Stimulated activated naive CD8-positive, alpha-beta T cell treated with anti-CD3 and anti-CD28 coated beads, Interleukin-15, Interleukin-2, amounts not matched to agents 100 U/mL and 50 U/mL, for 24 hours (primary cell): ENCODE data around the gene HDAC10.

Experiments
- ATAC-seq: fragments of 150-1000 bp; cut with Tn5 transposase; one replicate; pipeline ENCODE4 v1.10.0; 2021
- DNase-seq: peaks from one replicate; pipeline ENCODE4 v3.0.0; 2021

HDAC10 gene

DNA sequence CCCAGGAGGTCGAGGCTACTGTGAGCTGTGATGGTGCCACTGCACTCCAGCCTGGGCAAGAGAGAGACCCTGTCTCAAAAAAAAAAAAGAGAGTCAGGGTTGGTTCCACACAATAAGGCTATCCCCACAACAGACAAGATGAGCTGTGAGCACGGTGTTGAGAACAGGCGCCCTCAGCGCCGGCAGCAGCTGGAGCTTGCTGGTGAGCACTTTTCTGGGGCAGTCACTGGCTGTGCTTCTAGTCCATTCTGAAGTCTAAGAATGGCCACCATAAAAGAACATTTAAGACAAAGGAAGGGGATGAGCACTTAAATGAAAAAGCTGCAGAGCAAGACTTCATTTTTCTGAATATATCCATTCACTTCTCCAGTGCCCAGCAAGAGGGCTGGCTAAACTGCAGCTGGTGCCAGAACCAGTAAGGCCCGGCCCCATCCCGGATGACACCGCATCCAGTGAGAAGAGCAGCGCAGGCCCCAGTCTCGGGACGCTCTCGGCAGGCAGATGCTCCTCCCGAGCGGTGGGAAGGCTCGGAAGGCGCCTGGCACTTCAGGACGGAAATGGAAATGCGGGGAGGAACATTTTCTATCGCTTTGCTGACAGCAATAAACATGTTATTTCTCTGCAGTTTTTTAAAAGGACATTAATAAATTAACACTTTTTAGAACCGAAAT, 18.4 kb downstream of the HDAC10 start:
- ATAC-seq (no peak), DNase-seq (no peak)

DNA sequence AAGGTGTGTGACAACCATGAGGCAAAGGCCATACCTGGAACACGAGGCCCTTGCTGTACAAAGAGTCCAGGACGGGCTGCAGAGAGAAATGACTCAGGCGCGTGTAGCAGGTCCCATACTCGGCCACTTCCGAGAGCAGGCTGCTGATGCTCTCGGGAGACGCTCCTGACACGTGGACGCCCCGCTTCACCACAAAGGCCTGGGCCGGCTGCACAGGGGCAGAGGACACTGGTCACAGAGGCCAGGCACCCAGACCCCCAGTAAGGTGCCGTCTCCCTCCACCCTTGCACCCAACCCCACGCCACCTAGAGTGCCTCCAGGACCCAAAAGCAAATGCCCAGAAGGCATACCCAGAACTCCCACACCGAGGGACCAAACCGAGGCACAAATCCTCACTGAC, 21.7 kb downstream of the HDAC10 start:
- no peak for DNase-seq

DNA sequence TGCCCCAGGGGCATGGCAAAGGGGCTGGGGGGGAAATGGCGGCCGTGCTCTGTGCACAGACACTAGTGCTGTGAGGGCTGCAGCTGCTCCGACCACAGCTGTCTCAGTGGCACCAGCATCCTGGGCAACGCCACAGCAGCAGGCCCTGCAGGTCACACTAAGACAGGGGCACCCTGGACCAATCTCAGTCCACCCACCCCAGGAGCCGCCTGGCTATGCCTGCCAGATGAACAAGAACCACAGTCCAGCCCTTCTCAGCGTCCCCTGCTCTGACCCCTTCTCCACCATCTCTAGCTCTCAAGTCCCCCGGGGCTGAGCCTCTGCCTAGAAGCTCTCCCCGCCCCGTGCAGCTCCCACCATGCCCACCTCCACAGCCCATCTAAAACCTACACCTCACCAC, 22.7 kb downstream of the HDAC10 start:
- ATAC-seq: no peak
- DNase-seq: no peak

More for the DNA sequence above, 21.7 kb downstream of the HDAC10 start:
- ATAC-seq: no peak

DNA sequence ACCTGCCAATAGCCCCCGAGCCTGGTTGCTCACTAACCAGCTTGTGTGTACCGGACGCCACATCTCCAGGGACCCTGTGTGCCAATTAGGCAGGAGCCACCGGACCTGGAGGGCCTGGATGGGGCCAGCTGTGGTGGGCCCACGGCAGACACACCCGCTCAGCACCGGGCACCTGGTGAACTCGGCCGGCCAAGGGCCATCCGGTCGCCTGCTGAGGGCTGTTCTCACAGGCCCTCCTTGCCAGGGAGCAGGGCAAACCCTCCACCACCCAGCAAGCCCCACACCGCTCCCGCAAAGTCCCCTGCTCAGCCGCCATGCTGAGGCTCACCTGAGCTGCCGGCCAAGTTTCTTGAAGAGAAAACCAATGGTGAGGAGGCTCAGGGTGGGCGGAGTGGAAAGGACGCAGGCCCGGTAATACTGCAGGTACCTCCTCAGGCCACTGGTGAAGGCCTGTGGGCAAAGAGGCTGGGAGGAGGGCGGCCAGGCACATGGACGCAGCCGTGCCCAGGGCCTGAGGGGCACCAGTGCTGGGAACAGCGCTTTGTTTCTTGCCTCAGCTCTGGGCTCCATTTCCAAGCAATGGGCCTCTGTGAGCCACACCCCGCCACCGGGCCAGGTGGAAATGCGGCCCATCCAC, 23.4 kb downstream of the HDAC10 start:
- no peak for ATAC-seq
- no peak for DNase-seq

DNA sequence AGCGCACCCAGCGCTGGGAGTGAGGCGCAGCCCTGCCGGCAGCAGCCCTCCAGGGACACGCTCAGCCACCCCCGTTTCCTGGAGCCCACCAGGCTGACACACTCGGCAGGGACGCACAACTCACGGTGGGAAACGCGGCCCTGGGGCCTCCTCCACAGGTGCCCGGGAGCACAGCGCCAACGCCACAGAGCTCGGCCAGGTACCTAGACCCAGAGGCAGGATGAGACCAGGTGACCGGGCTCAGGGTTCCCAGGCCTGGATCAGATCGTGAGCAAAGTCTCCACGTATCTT, 24.2 kb downstream of the HDAC10 start:
- ATAC-seq (no peak), DNase-seq (no peak)

DNA sequence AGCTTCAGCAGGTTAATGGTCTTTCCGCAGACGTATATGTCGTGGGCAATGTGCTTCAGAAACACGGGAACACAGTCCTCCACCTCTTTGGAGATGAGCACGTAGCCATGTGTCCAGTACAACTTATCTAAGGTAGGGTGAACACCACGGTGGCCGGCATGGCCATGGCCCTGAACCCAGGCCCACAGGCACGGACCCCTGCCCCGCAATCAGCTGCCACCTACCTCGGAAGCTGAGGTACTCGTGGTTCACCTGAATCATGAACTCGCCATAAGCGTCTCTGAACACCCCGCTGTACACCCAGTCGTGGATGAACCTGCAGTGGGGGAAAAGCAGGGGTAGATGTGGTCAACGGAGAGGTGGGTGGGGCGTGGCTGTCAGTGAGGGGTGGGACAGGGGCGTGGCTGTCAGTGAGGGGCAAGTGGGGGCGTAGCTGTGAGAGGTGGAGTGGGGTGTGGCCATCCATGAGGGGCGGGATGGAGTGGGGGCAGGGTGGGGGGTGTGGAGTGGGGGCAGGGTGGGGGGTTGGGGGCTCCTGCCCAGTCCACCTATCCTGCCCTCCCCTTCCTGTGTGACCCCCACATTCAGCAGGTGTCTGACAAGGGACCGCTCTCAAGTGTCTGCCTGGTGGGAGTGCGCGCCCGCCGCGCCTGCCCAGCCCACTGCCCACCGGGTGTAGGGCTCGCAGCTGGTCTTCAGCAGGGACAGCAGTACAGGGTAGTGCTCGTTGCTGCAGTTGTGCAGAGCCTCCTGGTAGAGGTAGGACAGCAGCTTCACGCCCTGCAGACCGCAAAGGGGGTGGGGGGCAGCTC, 24.8 kb downstream of the HDAC10 start:
- ATAC-seq: no peak
- DNase-seq: no peak

DNA sequence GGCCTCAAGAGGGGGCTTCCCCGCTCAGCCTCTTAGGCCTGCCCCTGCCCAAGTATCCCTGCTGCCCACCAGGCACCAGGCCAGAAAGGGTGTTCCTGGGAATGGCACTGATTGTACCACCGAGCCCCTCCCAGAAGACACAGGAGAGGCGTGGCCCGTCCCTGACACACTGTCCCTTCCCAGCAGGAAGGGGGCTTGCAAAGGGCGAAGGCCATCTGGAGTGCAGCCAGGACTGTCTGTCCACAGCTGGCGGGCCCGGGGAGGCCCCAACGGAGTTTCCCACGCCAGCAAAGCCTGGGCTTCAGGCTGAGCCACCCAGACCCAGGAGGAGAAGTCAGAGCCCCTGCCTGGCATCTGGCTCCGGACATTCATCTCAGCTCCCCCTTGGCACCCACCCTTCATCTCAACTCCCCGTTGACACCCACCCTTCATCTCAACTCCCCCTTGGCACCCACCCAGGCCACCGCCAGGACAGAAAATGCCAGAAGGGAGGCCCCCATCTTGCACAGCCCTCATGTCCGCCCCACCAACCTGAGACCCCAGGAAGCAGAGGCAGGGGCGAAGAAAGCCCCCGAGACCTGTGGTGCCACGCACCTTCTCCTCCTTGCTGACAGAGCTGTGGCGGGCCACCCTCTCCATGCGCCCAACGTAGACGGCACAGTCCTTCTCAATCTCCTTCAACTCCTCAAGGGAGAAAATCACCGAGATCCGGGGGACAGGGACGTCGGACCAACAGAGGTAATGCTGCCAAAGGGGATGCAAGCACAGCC, 25.7 kb downstream of the HDAC10 start:
- DNase-seq (no peak), ATAC-seq (no peak)

DNA sequence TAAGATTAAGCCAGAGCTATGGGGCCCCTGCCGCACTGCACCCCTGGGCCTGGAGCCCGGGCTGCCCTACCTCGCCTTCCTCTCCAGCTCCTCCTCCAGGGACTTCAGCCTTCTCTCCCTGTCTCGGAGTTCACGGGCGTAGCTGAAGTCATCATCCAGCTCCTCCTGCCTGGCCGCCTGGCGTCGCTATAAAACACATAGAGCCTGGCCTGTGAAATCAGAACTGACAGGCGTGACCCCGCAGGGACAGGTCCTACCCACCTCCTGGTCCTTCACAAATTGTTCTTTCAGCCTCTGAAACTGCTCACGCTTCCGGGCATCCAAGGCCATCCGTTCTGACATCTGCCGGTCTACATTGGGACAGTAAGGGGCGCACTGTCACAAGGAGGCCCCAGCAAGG, 27.0 kb downstream of the HDAC10 start:
- ATAC-seq: no peak
- DNase-seq: no peak

DNA sequence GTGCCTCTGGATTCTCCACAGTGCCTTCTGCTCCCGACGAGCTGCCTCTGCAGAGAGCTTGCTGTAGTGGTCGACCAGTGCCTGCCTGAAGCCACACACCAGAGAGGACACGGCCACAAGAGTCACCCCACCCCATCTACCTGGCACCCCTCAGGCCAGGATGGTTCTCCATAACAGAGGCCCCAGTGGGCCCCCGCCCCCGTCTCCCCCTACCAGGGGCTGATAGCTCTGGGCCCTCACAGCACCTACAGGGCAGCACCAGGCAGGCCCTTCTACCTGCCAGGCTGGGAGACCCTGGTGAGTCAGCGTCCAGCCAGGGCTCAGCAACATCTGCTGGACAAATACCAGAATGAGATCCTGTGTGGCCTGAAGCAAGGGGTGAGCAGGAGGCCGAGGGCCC, 28.6 kb downstream of the HDAC10 start:
- DNase-seq: no peak

DNA sequence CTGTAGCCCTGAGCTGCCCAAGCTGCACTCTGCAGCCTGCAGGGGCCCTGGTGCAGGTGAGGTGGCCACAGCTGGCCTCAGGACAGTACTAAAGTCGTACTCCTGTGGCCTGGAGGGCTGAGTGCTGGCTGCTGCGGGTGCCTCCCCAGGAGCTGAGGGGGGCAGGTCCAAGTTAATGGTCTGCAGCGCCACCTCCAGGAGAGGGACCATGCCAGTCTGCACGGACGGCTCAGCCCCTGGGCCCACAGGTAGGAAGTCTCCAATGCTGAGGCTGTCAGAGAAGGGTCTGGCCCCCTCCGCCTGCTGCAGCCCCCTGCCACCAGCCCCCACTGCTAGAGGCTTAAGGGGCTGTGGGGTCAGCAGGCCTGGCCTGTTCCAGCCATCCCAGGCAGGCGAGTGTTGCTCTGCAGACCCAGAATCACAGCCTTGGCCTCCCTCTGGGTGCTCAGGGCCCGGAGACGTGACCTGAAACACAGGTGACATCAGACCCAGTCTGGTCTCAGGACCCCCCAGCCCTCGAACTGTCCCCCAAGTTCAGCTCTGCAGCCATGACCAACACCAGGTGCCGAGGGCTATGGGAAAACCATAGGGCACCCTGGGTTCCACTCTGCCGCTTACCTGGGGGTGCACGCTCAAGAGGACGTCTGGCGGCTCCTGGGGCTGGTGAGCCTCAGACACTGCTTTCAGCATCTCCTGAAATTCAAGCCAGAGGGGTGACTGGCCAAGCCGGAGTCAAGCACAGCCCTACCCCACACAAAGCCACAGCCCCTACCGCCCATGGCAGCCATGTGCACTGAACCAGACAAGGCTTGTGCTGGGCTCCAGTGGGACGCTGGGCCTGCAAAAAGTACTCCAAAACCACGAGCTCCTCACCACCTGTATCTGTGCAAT, 29.4 kb downstream of the HDAC10 start:
- no peak for ATAC-seq
- DNase-seq: no peak

More for the DNA sequence above, 28.6 kb downstream of the HDAC10 start:
- ATAC-seq: no peak

DNA sequence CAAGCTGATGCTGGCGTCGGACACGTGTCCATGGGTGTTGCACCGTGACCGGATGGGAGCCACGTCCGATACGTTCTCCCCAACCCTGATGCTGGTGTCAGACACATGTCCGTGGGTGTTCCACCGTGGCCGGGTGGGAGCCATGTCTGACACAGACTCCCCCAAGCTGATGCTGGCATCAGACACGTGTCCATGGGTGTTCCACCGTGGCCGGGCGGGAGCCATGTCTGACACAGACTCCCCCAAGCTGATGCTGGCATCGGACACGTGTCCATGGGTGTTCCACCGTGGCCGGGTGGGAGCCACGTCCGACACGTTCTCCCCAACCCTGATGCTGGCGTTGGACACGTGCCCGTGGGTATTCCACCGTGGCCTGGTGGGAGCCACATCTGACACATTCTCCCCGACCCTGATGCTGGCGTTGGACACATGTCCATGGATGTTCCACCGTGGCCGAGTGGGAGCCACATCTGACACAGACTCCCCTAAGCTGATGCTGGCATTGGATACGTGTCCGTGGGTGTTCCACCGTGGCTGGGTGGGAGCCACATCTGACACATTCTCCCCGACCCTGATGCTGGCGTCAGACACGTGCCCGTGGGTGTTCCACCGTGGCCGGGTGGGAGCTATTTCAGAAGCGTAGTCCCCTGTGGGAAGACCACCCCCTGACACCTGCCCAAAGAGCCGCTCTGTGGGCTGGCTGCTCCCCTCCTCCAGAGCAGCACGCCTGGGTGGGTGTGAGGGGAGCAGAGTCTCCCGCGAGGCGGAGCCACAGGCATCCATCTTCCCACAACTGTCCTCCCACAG, 30.3 kb downstream of the HDAC10 start:
- DNase-seq (no peak), ATAC-seq (no peak)

DNA sequence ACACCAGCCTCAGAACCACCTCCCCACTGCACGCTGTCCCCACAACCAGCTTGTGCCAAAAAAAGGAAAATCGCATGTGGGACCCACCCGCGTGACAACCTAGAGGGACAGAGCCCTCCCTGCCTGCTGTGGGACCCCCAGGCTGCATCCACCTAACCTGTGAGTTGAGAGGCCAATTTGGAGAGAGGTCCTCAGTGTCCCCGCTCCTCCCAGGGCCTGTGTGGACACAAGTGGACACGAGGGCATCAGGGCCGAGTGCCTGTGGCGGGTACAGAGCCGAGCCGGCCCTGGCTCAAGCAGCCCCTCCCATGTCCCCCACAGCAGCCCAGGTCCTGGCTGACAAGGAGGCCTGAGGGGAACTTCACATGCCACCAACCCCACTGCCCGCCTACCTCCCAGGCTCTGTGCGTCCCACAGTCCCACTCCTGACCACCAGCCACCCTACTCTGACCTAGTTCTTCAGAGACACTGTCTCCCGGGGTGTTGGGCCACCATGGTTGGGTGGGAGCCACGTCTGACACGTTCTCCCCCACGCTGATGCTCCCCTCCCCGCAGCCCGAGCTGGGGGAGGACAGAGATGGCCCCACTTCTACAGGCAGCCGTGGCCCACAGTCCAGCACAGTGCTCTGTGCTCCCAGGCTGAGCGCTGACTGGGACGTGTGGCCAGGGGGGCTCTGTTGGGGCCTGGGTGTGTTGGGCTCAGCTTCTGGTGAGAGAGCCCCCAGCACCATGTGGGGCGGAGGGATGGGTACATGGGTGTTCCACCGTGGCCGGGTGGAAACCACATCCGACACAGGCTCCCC, 31.1 kb downstream of the HDAC10 start:
- DNase-seq (no peak), ATAC-seq (no peak)

DNA sequence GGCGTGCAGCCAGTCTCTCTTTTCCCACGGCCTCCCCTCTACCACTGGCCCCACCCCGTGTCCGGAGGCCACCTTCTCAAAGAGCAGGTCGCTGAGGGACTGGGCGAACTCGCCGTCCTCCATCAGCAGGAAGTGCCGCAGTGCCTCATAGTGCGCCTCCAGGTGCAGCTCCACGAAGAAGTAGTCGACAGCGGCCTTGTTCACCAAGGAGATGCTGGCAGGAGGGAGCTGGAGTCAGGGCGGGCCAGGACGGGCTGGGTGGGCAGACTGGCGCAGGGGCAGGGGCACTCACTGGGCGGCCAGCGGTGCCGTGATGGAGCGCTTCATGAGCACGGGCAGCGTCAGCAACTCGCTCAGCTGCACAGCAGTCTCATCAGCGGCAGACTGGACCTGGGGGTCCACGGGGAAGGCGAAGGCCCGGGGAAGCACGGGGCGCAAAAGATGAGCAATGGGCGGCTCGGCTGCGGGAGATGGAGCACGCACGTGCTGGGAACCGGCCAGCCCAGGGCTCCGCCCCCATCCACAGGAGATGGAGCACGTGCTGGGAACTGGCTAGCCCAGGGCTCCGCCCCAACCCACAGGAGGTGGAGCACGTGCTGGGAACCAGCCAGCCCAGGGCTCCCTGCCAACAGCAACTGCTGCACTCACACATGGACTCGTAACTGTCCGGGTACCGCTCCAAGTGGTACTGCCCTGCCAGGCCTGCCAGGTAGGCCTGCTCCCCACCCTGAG, 31.9 kb downstream of the HDAC10 start:
- ATAC-seq (peak; percentile 11), DNase-seq (no peak)

DNA sequence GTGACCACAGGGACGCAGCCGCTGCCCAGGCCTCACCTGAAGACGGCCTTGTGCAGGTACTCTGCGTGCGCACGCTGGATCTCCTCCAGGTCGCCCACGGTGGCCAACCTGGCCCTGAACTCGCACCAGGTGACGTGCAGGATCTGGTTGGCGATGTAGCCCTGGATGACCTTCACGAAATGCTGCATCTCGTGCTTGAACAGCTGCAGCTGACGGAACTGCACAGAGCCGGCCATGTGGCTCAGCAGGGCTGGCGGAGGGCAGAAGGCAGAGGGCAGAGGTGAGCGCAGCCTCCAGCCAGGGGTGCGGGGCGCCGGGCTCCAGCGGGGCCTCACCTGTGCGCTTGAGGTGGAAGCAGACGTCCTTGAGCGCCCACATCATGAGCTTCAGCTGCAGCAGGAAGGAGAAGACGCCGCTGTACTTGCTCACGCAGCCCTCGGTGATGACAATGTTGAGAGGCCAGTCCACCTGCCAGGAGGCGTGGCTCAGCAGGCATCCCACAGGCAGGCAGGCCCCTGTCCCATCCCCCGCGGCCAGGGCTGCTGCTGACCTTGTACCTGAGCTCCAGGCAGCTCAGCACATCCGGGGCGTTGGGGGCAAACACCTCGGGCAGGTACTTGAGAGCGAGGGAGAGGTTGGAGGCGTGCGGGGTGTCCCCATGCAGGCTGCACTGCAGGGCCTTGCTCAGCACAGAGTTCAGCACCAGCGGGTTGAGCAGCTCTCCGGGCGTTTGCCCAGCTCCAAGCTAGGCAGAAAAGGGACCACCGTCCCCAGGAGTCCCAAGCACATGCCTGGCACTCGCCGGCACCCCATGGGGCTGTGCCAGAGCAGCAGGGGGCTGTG, 32.7 kb downstream of the HDAC10 start:
- DNase-seq (no peak), ATAC-seq (no peak)

DNA sequence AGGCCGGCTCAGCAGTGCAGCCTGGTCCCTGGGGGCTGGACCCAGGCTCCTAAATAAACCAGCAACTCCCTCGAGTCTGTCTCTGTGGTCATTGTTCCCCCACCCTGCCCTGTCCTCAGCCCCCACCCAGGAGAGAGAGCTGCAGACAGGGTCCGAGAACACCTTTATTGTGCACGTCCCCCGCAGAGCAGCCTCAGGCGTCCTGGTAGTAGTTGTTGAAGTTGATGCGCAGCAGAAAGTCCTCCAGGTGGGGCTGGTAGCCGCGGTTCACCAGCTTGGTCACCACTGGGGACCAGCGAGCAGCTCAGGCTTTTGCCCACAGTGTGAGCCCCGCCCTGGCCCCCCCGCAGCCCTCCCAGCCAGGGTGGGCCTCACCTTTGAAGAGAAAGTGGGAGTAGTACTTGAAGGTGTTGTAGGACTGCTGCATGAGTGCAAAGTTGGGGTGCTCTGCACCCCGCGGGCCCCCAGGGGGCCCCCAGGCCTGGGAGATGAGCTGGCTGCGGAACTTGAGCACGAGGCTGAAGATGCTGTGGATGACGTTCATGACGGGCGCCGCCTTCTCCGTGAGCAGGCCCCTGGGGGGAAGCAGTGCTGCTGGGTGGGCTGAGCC, 33.4 kb downstream of the HDAC10 start:
- no peak for ATAC-seq

DNA sequence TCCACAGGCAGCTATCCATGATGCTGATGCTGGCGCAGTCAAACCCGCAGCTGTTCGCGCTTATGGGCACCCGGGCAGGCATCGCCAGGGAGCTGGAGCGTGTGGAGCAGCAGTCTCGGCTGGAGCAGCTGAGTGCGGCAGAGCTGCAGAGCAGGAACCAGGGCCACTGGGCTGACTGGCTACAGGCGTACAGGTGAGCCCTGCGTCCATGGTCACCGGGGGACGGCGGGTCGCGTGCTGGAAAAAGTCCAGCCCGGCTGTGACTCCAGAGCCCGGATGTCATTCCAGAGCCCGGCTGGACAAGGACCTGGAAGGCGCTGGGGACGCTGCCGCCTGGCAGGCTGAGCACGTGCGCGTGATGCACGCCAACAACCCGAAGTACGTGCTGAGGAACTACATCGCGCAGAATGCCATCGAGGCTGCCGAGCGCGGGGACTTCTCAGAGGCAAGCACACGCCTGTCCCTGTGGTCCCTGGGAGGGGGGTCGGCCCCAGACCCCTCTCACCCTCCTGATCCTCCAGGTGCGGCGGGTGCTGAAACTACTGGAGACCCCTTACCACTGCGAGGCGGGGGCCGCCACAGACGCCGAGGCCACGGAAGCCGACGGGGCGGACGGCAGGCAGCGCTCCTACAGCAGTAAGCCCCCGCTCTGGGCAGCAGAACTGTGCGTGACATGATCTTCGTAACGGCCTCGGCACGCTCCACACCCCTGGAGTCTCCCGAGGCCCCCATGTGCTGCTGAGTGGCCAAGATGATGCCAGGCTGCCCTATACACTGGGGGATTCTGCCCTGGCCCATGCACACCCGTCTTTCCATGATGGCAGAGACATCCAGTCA, 34.2 kb downstream of the HDAC10 start:
- DNase-seq (no peak), ATAC-seq (no peak)

More for the DNA sequence above, 33.4 kb downstream of the HDAC10 start:
- no peak for DNase-seq
